ENCODE measurements around the gene FMO3.

The FMO3 gene

GRCh38 chr1:171116676-171117075, 26.0 kb downstream of the FMO3 start:
- DNase-seq (ENCODE audit: low read depth), result no peak

- DNase-seq (ENCODE audit: low read depth), result no peak
Observed at GRCh38 chr1:171117085-171117484, 26.4 kb downstream of the FMO3 start.

GRCh38 chr1:171119648-171120047, 28.9 kb downstream of the FMO3 start:
- no peak for DNase-seq (ENCODE audit: low read depth)

GRCh38 chr1:171122299-171122698, 31.6 kb downstream of the FMO3 start:
- no peak for DNase-seq (ENCODE audit: low read depth)

GRCh38 chr1:171122893-171123292, 32.2 kb downstream of the FMO3 start:
- DNase-seq (ENCODE audit: low read depth), result no peak

- no peak for DNase-seq (ENCODE audit: low read depth)
Observed at GRCh38 chr1:171126504-171126903, 35.8 kb downstream of the FMO3 start.

GRCh38 chr1:171127099-171127498, 36.4 kb downstream of the FMO3 start:
- no peak for DNase-seq (ENCODE audit: low read depth)

- DNase-seq (ENCODE audit: low read depth), result no peak
Observed at GRCh38 chr1:171127501-171127900, 36.8 kb downstream of the FMO3 start.

- DNase-seq (ENCODE audit: low read depth), result no peak
Observed at GRCh38 chr1:171128463-171128862, 37.8 kb downstream of the FMO3 start.

- no peak for DNase-seq (ENCODE audit: low read depth)
Observed at GRCh38 chr1:171134204-171134923, 43.7 kb downstream of the FMO3 start.

GRCh38 chr1:171137580-171137979, 46.9 kb downstream of the FMO3 start:
- no peak for DNase-seq (ENCODE audit: low read depth)

- DNase-seq (ENCODE audit: low read depth), result no peak
Observed at GRCh38 chr1:171138980-171139379, 48.3 kb downstream of the FMO3 start.

GRCh38 chr1:171139890-171140289, 49.2 kb downstream of the FMO3 start:
- no peak for DNase-seq (ENCODE audit: low read depth)

- DNase-seq (ENCODE audit: low read depth), result no peak
Observed at GRCh38 chr1:171140401-171140800, 49.7 kb downstream of the FMO3 start.

GRCh38 chr1:171140956-171141687, 50.4 kb downstream of the FMO3 start:
- DNase-seq (ENCODE audit: low read depth), result no peak

GRCh38 chr1:171141688-171142415, 51.1 kb downstream of the FMO3 start:
- no peak for DNase-seq (ENCODE audit: low read depth)

GRCh38 chr1:171142416-171143385, 52.0 kb downstream of the FMO3 start:
- DNase-seq (ENCODE audit: low read depth), result no peak

GRCh38 chr1:171150156-171150555, 59.5 kb downstream of the FMO3 start:
- no peak for DNase-seq (ENCODE audit: low read depth)

GRCh38 chr1:171152549-171152948, 61.8 kb downstream of the FMO3 start:
- DNase-seq (ENCODE audit: low read depth), result no peak

- no peak for DNase-seq (ENCODE audit: low read depth)
Observed at GRCh38 chr1:171155484-171155883, 64.8 kb downstream of the FMO3 start.

- DNase-seq (ENCODE audit: low read depth), result no peak
Observed at GRCh38 chr1:171158096-171158495, 67.4 kb downstream of the FMO3 start.

- DNase-seq (ENCODE audit: low read depth), result no peak
Observed at GRCh38 chr1:171158551-171158950, 67.8 kb downstream of the FMO3 start.
